Activated naive CD4-positive, alpha-beta T cell treated with anti-CD3 and anti-CD28 coated beads, Interleukin-2, amount 50 U/mL, for 72 hours (primary cell): ENCODE measurements around the gene TRIO. TPM values are rescaled to one million over a fixed set of nuclear protein-coding genes. Genes with fewer than 3 reads are reported as not detected.

Experiments
- ATAC-seq, 2 donors: fragments of 150-1000 bp; cut with Tn5 transposase; 2 replicates each; pipeline ENCODE4 v1.10.0; 2021; ENCODE audit warnings: mild to moderate bottlenecking in 2 of 2, moderate library complexity in 2 of 2
- DNase-seq, 2 donors: peaks; one replicate each; pipeline ENCODE4 v3.0.0; 2021 to 2022; ENCODE audit warnings: low spot score in 2 of 2
- H3K27ac Mint-ChIP-seq, 2 donors: one replicate each; pipeline ENCODE4 v1.8.0; 2022; ENCODE audit warnings: mild to moderate bottlenecking in 2 of 2, mixed read lengths in 2 of 2
- H3K36me3 Mint-ChIP-seq, 2 donors: one replicate each; pipeline ENCODE4 v1.8.0; 2022; ENCODE audit warnings: mixed read lengths in 2 of 2
- H3K9me3 Mint-ChIP-seq, 2 donors: one replicate each; pipeline ENCODE4 v1.8.0; 2022; ENCODE audit warnings: mixed read lengths in 2 of 2
- total RNA-seq, 2 donors: library from RNA; stranded (reverse); gene quantifications; one replicate each; pipeline ENCODE4 v1.2.3, GENCODE V29; 2022

The TRIO gene
- total RNA-seq, 2 donors from 2014 or later, result 13.3 to 18.2 TPM

DNA sequence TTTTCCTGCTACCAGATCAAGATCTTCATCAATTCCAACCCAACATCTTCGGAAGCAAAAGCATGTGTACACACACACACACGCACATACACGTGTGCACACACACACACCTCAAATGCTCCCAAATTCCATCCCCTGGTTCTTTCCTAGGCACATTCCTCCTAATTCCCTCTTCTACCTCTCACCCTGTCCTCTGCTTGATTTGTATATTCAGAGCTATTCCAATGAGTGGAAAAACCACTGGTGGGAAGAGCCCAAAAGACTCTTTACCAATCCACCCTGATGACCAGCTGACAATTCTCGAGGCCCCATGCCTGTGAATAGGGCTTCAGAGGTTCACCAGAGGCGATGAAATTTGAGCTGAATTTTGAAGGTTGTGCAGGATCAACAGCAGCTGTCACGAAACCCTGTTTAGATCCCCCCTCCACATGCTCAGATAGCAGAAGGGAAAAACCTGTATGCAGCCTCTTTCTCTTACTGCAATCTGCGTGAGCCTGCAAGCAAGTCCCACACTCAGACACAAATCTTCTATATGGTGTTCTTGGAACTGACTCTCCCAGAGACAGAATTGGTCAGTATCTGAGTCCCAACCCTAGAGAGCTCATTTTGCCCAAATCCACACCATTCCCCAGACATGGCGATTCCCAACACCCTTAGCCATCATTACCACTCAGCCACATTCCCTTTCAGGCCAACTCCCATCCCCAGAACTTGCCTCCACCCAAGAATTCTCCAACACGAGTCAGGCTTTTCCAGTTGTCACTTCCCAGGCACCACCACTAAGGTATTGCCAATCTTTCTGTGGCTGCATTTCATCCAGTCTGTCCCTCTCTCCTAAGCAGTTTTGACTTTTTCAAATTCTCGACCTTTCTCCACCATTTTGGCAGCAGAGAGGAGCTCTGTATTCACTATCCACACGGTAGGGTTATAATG is 4.3 kb upstream of the TRIO start:
- Mint-ChIP-seq H3K27ac (no peak overlapping the region), H3K36me3 (peaks cover 9 to 16% of the 10 kb centered on the region in 2 donors), H3K9me3 (peaks cover 3 to 9% of the 10 kb centered on the region in 2 donors)
- DNase-seq (no peak), ATAC-seq (no peak)

DNA sequence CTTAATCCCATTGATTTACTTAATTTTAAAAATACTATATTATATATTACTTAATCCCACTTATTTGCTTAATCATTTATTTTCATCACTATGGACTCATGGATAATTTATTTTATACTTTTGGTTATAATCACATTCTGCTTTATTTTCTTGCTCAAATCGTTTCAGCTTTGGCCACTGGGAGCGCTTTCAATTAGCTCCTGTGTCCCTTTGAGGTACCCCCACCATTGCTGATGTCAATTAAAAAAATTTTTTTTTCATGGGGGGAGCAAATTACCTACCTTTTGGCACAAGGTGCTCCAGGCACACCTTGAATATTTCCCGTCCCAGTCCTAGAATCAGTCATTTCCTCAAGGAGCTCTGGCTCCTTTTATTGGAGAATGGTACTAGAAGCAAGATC is 1.4 kb upstream of the TRIO start:
- ATAC-seq (no peak), DNase-seq (no peak)
- Mint-ChIP-seq H3K36me3 (peaks cover 0 to 8% of the 10 kb centered on the region in 2 donors), H3K27ac (no peak overlapping the region), H3K9me3 (peaks cover 0 to 3% of the 10 kb centered on the region in 2 donors)

GRCh38 chr5:14142202-14142826 is 828 bp upstream of the TRIO start:
- H3K27ac Mint-ChIP-seq, result no peak overlapping the region
- H3K36me3 Mint-ChIP-seq, result peaks cover 0 to 8% of the 10 kb centered on the region in 2 donors
- no peak for DNase-seq
- H3K9me3 Mint-ChIP-seq, result peaks cover 0 to 3% of the 10 kb centered on the region in 2 donors
- no peak for ATAC-seq

GRCh38 chr5:14143546-14143840 is 351 bp downstream of the TRIO start:
- ATAC-seq, result peak in 1 of 2 donors; percentile 6
- H3K36me3 Mint-ChIP-seq, result peaks cover 0 to 4% of the 10 kb centered on the region in 2 donors
- no peak for DNase-seq
- H3K27ac Mint-ChIP-seq, result no peak overlapping the region
- no peaks in the 10 kb centered on the region for H3K9me3 Mint-ChIP-seq

GRCh38 chr5:14143841-14144585 is 871 bp downstream of the TRIO start:
- DNase-seq (peak in 1 of 2 donors; percentile 35), ATAC-seq (peak in 1 of 2 donors; percentile 16)
- H3K9me3 Mint-ChIP-seq, result no peaks in the 10 kb centered on the region
- no peak overlapping the region for H3K27ac Mint-ChIP-seq
- peaks cover 0 to 4% of the 10 kb centered on the region in 2 donors for H3K36me3 Mint-ChIP-seq

- Mint-ChIP-seq H3K9me3 (no peaks in the 10 kb centered on the region), H3K36me3 (peaks cover 0 to 4% of the 10 kb centered on the region in 2 donors), H3K27ac (peak overlapping the region in 1 of 2 donors; percentile 23)
- DNase-seq (peak; percentile 41 to 55), ATAC-seq (peak; percentile 32 to 71)
These were observed 1.7 kb downstream of the TRIO start for GRCh38 chr5:14144586-14145434.

DNA sequence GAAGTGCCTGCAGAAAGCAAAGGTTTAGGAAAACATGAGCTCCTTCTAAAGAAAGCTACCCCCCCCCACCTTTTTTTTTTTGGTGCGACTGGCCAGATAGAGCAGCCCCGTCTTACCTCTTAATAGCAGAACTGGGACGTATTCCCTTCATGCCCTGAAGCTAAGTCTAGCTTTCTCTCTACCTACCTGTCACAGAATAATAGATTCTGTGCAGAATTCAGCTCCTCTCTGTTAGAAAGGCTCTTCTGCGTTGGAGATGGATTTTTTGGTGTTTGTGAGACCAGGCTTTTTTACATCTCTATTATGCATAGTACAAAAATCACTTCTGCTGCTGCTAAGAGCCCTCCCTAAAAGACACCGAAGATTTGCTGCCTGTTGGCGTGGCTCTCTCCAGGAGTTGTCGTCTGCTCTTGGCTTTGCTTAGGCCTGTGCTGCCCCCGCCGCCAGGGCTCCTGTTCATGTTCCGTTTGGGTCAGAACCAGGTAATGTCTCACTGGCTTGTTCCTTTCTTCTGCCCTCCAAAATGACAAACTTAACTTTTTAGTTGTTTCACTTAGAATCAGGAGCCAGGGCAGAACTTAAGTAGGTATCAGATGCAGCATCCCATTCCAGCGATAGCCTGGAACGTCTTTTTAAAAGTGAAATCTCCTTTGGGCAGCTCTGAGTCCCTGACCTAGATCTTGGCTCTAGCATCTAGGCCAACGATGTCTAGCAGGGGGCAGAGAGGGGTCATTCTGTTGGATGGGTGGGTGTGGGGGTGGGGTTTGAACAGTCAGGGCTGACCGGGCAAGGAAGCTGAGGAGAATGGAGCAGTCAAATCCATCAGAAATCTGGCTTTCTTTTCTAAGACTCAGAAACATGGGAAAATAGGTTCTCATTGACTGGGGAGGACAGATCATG is 2.5 kb downstream of the TRIO start:
- Mint-ChIP-seq H3K27ac (peak overlapping the region in 1 of 2 donors; percentile 23), H3K36me3 (peaks cover 0 to 4% of the 10 kb centered on the region in 2 donors), H3K9me3 (no peaks in the 10 kb centered on the region)
- no peak for ATAC-seq
- no peak for DNase-seq

- Mint-ChIP-seq H3K36me3 (peaks cover 0 to 4% of the 10 kb centered on the region in 2 donors), H3K27ac (no peak overlapping the region), H3K9me3 (no peaks in the 10 kb centered on the region)
- ATAC-seq, result no peak
- no peak for DNase-seq
These were observed 3.6 kb downstream of the TRIO start for GRCh38 chr5:14146725-14147124.

GRCh38 chr5:14147210-14147609 is 4.1 kb downstream of the TRIO start:
- Mint-ChIP-seq H3K9me3 (no peaks in the 10 kb centered on the region), H3K27ac (no peak overlapping the region), H3K36me3 (peaks cover 0 to 4% of the 10 kb centered on the region in 2 donors)
- ATAC-seq (no peak), DNase-seq (no peak)

- Mint-ChIP-seq H3K9me3 (no peaks in the 10 kb centered on the region), H3K36me3 (peaks cover 0 to 4% of the 10 kb centered on the region in 2 donors), H3K27ac (no peak overlapping the region)
- no peak for DNase-seq
- ATAC-seq, result no peak
These were observed 5.3 kb downstream of the TRIO start for GRCh38 chr5:14148483-14148882.

GRCh38 chr5:14148890-14149671 is 5.9 kb downstream of the TRIO start:
- no peak for ATAC-seq
- no peak overlapping the region for H3K27ac Mint-ChIP-seq
- DNase-seq, result no peak
- no peaks in the 10 kb centered on the region for H3K9me3 Mint-ChIP-seq
- peaks cover 0 to 4% of the 10 kb centered on the region in 2 donors for H3K36me3 Mint-ChIP-seq

- H3K36me3 Mint-ChIP-seq, result peaks cover 0 to 4% of the 10 kb centered on the region in 2 donors
- H3K27ac Mint-ChIP-seq, result no peak overlapping the region
- no peak for ATAC-seq
- H3K9me3 Mint-ChIP-seq, result no peaks in the 10 kb centered on the region
- no peak for DNase-seq
These were observed 6.6 kb downstream of the TRIO start for GRCh38 chr5:14149672-14150274.

DNA sequence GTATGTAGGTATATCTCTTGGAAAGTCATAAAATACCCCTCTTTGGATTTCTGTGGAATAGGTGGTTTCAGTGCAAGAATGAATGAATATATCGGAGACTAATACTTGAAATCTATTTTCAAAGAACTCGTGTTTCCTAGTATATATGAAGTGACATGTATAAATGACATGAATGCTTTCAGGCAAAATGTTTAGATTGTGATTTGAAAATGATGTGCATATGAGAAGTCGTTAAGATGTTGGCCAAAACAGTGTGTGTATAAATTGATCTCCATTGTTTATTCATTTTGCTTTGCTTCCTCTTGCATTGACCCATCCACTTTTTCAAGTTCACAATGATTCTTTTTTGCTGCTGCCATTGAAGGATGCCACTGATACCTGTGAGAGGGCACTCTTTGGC is 8.3 kb downstream of the TRIO start:
- DNase-seq (no peak), ATAC-seq (no peak)
- no peak overlapping the region for H3K27ac Mint-ChIP-seq
- no peaks in the 10 kb centered on the region for H3K36me3 Mint-ChIP-seq
- no peaks in the 10 kb centered on the region for H3K9me3 Mint-ChIP-seq

DNA sequence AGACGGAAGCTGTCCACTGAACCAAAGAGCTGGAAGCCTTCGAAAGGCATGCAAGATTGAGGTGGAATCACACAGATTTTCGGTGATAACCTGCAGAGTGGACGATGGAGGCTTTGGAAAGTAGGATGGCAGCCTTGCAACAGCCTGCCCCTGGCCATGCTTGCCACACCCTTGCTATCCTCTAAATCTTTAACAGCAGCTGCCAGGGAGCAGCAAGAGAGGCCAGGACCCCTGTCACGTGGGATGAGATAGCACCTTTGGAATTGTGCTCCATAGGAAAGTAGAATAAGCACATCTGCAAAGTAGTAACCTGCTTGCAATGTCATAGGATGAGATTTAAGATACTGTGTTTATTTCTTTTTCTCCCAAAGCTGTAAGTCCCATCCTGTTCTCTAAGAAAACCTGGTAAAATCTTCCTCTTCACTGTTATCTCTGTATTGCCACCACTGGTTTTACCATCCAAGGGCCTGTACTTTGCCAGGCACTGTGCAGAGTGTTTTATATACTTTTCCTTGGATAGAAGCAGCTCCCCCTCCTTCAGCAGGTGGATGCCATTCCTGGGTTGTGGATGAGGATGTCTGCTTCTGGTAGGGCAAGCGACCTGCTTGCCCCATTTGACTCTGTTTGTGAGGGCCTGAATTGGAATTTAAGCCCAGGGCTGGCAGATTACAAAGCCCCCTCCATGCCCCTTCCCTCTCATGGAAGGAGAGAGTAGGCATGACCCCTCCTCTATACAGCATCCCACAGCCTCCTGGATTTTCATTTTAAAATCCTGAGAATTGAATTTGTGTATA is 10.1 kb downstream of the TRIO start:
- Mint-ChIP-seq H3K9me3 (no peaks in the 10 kb centered on the region), H3K27ac (no peak overlapping the region), H3K36me3 (no peaks in the 10 kb centered on the region)
- ATAC-seq (no peak), DNase-seq (no peak)
